GM18868 (cell line): ENCODE data around the gene LCN1.

Experiments used
- ATAC-seq: cut with Tn5 transposase; IDR thresholded peaks from one replicate; pipeline ENCODE4 v1.9.1; 2021; ENCODE audit warnings: mild to moderate bottlenecking, moderate library complexity; ENCODE audit not compliant: unreplicated experiment

Gene LCN1

DNA sequence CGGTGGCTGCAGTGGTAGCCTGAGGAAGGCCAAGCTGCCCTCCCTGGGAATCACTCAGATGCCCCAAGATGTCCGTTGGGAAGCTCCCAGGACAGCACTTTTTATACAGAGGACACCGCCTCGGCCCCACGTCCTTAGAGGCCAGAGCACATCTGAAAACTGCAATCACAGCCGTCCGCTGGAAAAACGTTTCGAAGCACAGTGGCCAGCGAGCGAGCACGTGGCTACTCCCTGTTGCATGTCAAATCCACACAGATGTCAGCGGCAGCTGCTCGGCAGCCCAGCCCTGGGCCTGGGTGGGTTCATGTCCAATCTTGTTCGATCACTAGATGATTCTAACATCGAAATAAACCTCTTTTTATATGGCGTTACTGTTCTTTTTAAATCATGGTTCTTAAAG, 32.7 kb upstream of the LCN1 start:
- ATAC-seq = no peak

DNA sequence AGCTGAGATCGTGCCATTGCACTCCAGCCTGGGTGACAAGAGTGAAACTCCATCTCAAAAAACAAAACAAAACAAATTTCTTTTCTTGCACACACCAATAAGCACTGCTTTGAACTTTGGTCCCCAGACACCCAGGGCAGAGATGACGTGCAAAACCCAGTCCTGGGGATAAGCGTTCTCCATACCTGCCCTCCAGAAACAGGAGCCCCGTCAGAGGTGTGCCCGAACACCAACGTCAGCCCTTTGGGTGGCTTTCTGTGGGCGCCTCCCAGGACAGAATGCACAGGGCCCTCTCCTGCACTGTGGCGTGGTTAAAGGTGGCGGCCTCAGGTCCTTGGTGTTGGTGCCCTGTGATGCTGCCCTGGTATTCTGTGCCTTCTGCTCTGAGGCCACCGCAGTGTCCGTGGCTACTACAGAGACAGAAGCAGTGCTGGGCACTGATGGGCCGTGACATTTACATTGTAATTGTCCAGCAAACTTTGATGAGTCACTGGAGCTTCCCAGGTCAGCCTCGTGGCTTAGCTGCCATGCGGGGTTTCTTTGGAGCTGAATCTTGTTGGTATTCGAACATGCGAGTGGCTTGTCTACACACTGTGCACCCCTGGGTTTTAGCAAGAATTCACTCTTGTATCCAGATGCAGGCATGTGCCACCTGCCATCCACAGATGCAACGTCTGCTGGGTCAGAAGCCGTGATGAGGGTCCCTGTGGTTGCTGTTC, 31.9 kb upstream of the LCN1 start:
- no peak for ATAC-seq

DNA sequence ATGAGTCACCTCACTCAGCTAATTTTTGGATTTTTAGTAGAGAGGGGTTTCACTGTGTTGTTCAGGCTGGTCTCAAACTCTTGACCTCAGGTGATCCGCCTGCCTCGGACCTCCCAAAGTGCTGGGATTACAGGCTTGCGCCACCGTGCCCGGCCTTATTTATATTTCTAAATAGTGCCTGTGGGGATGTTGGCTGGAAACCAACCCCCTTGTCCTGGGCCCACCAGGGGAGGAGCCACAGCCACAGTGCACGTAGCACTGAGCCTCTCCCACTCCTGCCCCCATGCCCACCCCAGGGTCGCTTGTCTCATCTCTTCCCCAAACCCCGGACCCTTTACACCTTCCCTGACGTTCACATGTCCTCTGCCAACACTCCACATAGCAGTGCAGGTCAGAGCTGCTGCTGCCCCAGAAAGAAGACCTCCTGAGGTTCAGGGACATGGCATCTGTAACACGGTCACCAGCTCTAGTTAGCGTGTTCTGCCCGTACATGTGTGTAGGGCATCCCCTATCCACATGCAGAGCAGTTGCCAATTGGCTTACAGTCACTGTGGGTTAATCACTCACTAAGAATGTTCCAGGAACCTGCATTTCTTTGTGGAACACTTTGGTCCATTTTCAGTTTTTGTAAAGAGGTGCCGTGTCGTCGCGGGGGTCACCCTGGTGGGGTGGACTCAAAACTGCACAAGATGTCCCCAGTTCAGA, 30.9 kb upstream of the LCN1 start:
- ATAC-seq = no peak

DNA sequence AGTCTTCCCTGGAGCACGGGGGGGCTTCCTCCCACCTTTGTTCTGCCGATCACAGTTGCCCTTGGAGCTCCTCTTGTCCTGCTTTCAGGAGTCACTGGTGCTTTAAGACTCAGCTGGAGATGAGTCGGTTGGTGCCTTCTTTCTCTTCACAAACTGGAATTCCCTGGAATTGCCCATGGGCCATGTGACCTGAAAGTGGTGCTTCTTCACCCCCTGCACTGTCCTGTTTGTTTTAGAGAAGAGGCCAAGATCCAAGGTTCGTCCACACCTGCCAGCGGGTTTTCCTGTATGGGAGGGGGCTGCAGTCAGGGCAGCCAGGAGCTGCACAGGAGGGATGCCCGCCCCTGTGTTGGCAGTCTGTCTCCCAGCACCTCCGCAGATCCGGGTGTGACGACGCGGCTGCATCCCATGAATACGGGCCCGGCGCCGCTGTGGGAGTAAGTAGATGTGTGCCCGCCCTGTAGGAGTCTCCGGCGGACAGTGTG, 30.2 kb upstream of the LCN1 start:
- ATAC-seq = no peak

DNA sequence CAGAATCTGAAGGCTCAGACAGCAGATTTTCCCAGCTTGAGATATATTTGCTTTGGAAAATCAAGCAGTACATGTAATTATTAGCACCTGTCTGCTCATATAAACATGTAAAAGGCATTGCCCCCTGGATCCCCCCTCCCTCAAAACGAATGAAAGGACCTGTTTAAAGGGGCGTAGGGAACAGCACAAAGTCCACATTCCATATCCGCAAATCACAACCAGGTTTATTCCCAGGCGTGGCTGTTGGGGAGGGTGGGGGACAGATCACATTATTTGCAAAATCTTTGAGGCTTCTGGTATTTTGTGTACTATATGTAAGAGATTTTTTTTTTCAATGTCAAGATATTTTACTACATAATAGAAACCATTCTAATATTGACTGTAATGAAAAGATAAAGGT, 29.5 kb upstream of the LCN1 start:
- ATAC-seq = no peak

DNA sequence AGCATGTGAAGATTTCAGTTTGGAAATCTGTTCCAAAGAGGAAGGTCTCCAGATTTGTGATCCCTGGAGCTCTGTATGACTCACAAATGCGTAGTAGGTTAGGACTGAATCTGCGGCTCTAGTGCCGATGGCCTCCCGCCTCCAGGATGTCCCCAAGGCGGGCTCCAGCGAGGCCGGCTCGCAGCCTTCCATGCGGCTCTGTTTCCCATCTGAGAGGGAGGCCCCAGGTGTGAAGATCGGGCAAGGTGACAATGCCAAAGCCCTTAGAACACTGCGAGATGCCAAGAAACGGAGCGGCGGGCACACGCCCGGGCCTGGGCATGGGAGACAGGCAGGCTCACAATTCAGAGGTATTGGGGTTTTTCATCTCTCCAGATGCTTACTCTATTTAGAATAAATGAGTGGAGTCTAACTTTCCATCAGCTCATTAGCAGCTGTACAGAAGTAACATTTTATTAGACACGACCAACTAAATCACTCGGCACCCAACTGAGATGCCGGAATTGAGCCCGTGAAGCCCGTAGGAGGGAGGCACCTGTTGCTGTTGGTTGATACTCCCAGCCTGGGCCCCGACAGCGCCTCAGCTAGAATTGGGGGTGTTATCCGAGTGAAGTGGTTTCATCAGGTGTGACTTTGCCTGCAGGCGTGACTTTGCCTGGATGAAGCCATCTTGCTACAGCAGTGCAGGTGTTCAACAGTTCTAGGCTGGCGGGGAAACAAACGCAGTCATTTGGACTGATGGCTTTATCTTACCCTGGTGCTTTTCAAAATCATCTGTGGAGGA, 28.2 kb upstream of the LCN1 start:
- no peak for ATAC-seq

GRCh38 chr9:135494791-135495559, 26.3 kb upstream of the LCN1 start:
- no peak for ATAC-seq

DNA sequence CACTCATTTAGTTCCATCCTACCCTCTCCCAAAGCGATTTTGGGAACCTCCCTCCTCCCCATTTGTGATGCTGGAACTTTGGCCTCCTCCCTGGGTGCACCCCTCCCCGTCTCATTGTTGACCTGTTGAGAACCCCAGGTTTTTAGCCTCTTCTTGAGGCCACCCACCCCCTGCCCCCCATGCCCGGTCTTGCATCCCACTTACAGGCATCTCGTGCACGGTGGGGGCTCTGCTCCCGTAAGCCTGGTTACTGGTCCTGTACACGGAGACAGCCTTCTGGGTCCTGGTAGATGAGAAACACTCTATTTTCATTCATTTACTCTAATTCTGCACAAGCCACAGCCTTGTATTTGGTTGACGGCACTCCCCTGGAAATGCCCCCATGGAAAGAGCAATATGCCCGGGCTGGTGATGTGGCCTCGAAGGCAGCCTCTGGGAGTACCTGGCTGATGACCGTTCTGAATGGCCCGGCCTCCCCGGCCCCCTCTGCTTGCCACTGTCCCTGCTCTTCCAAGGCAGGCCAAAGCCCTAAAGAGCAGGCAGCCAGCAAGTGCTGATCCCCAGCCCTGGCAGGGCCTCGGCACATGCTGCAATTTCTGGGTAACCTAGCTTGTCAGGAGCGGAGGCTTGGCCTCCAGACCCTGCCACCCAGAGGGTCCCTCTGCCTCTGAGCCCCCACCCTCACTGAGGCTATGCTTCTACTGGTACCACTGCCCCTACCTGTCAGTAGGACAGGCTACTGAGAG, 22.7 kb upstream of the LCN1 start:
- ATAC-seq = no peak

GRCh38 chr9:135499326-135500070, 21.7 kb upstream of the LCN1 start:
- no peak for ATAC-seq

DNA sequence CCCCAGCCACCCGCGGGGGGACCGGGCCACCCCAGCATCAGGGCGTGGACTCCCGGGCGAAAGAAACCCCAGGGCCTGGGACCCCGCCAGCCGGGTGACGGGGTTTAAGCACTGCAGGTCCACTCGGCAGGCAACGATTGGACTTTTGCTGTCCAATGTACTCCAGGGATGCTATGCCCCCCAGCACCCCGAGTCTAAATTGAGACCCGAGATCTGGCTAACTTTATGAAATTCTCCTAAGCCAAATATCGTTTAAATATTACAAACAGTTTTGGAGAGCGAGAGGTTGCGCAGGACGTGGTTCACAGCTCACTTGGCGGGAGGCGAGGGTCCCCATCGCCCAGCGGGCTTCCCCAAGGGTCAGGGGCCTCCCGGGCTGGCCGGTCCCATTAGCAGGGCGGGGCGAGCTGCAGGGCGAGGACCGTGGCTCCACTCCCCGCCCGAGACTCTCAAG, 21.1 kb upstream of the LCN1 start:
- ATAC-seq = no peak

DNA sequence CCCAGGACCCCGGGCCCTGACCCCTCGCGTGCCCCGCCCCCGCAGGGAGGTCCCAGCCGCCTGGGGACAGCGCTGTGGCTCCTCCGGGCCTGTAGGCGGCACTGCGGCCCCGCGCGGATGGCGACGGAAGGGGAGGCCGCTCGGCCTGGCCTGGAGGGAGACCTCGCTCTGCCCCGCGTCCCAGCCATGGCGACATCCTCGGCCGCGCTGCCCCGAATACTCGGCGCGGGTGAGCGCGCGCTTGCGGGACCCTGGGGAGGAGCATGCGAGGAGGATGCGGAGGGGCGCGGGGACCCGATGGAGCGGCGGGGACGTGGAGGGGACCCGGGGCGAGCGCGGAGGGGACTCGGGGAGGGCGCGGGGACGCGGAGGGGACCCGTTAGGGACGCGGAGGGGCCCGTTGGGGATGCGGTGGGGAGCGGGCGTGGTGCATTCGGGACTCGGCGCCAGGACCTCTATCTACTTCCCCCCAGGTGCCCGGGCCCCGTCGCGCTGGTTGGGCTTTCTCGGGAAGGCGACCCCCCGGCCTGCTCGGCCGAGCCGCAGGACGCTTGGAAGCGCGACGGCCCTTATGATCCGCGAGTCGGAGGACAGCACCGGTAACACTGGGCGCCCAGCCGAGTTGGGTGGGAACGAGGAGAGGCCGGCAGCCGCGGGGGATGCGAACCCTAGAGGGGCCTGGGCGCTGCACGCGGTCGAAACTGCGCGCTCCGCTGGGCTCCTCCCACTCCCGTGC, 20.5 kb upstream of the LCN1 start, which contains the start of gene MRPS2:
TSS of gene MRPS2 (plus strand) at position 158 of the 736 bp plus-strand sequence. CDS start at position 187, 29 bp downstream.
- ATAC-seq = peak; percentile 82

- ATAC-seq = no peak
These were observed 19.7 kb upstream of the LCN1 start for GRCh38 chr9:135501261-135502167.

DNA sequence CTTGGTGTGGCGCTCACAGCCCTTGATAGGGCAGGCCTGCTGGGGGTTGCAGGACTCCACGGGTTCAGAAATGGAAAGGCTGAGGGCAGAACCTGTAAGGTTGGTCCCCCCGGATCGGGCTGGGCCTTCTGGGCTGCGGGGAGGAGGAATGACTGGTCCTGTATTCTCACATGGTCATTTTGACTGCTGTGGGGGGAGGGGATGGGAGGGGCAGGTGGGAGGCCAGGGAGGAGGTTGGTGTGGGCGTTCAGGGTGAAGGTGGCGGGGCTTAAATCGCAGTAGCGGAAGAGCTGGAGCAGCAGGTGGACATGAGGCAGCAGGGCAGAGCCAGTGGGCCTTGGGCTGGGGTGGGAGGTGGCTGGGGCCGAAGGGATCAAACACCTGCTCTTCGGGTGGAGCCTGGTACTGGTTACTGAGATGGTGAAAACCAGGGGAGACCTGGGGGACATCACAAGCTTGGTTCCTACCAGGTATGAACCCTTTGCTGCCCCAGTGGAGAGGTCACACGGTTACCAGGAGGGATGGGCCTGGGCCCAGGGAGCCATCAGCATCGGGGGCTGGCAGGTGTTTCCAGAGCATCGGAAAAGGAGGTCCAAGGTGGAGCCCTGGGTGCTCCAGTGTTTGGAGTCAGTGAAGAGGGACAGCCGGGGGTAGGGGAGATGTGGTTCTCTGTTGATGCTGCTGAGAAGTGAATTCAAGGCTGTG, 18.9 kb upstream of the LCN1 start:
- no peak for ATAC-seq

GRCh38 chr9:135502873-135503321, 18.3 kb upstream of the LCN1 start:
- ATAC-seq = no peak

DNA sequence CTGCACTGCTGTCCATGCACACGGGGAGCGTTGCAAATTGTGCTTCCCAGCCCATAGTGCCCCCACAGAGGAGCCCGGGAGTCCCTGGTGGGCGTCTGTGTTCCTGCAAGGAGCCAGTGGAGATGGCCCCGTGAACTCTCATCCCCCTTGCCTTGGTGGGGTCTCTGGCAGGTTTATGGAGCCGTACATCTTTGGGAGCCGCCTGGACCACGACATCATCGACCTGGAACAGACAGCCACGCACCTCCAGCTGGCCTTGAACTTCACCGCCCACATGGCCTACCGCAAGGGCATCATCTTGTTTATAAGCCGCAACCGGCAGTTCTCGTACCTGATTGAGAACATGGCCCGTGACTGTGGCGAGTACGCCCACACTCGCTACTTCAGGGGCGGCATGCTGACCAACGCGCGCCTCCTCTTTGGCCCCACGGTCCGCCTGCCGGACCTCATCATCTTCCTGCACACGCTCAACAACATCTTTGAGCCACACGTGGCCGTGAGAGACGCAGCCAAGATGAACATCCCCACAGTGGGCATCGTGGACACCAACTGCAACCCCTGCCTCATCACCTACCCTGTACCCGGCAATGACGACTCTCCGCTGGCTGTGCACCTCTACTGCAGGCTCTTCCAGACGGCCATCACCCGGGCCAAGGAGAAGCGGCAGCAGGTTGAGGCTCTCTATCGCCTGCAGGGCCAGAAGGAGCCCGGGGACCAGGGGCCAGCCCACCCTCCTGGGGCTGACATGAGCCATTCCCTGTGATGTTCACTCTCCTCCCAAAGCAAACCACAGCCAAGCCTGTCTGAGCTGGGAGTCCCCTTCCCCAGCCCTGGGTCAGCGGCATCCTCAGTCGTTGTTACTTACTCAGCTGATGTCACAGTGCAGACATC, 17.6 kb upstream of the LCN1 start:
- ATAC-seq = no peak
